Aorta (tissue), 5 donors: Measurements from ENCODE around the gene FAM186B. TPM values are rescaled to one million over a fixed set of nuclear protein-coding genes. Genes with fewer than 3 reads are reported as not detected.
A peak's percentile ranks its signal among the peaks of the same experiment; 100 is the strongest.

ENCODE experiments used
- ATAC-seq: fragments of 200-7000 bp; cut with Tn5 transposase; one replicate; pipeline ENCODE4 v1.9.1; 2022; ENCODE audit warnings: moderate library complexity; ENCODE audit not compliant: low FRiP score
- DNase-seq, 2 donors: peaks; one replicate each; pipeline ENCODE4 v3.0.0-alpha.2; 2020
- H3K27ac ChIP-seq, 2 donors: one replicate each; pipeline ENCODE4 v1.5.1; 2013; ENCODE audit warnings: low read length in 2 of 2, mild to moderate bottlenecking in 2 of 2, moderate library complexity in 2 of 2, control low read depth in 1 of 2, inconsistent platforms in 1 of 2, low read depth in 1 of 2
- H3K27me3 ChIP-seq, 2 donors: one replicate each; pipeline ENCODE4 v1.6.1; 2013; ENCODE audit warnings: control low read depth in 1 of 2, low read length in 1 of 2, mild to moderate bottlenecking in 1 of 2, moderate library complexity in 1 of 2; ENCODE audit not compliant: insufficient read depth in 2 of 2, control insufficient read depth in 1 of 2
- H3K36me3 ChIP-seq, 2 donors: one replicate each; pipeline ENCODE4 v1.6.1; 2013; ENCODE audit warnings: control low read depth in 1 of 2, low read length in 1 of 2, mild to moderate bottlenecking in 1 of 2; ENCODE audit not compliant: insufficient read depth in 2 of 2, control insufficient read depth in 1 of 2
- H3K4me1 ChIP-seq, 2 donors: one replicate each; pipeline ENCODE4 v1.6.1; 2013; ENCODE audit warnings: low read length in 2 of 2, control low read depth in 1 of 2, mild to moderate bottlenecking in 1 of 2, moderate library complexity in 1 of 2; ENCODE audit not compliant: insufficient read depth in 2 of 2, control insufficient read depth in 1 of 2
- H3K4me3 ChIP-seq, 2 donors: one replicate each; pipeline ENCODE4 v1.5.1; 2013; ENCODE audit warnings: low read length in 2 of 2, control low read depth in 1 of 2, mild to moderate bottlenecking in 1 of 2
- H3K9me3 ChIP-seq: one replicate; pipeline ENCODE4 v1.6.1; 2013; ENCODE audit warnings: mild to moderate bottlenecking, low read length; ENCODE audit not compliant: control insufficient read depth
- WGBS, 2 donors: extraction: QIAGEN DNeasy Blood & Tissue Kit; methylation state at CpG; one replicate each; pipeline ENCODE4 v1.1.7; 2013; 5-methylcytosine and 5-hydroxymethylcytosine counted together
- intact Hi-C, 2 donors: fragments of 100-400 bp; cut with DNase I; formaldehyde crosslinking; loops; one replicate each; pipeline versions ENCODE4 v1.14.2 to v1.15.0; 2022
- polyA plus RNA-seq, 2 donors: library from polyadenylated mRNA; stranded (reverse); fragments of 200-250 nt; gene quantifications; one replicate each; pipeline ENCODE4 v1.2.3, GENCODE V29; 2013
- total RNA-seq, 2 donors: library from RNA; stranded (reverse); fragmentation: NEBNext Ultra II Directional; extraction: Animal tissue kit (Norgen Biotek cat#: 25700); gene quantifications; one replicate each; pipeline ENCODE4 v1.2.1, GENCODE V29; 2021
- donor health status: healthy with polysubstance abuse.
- donor health status: Bipolar disorder and iron deficiency.
- donor health status: DM: no; HTN: no; CAD: no.
- donor health status: DM: no; HTN: no; CAD: no.
- donor health status: DM: yes; HTN: yes; CAD: no.

FAM186B gene
- total and polyA plus RNA-seq, 4 donors: 0.23 to 0.30 (median 0.26) TPM; not detected in 1

- Histone ChIP-seq H3K27ac (no peak overlapping the region), H3K36me3 (no peaks in the 10 kb centered on the region), H3K9me3 (no peaks in the 10 kb centered on the region), H3K27me3 (no peaks in the 10 kb centered on the region), H3K4me3 (no peak overlapping the region), H3K4me1 (no peaks in the 10 kb centered on the region)
- ATAC-seq (no peak), DNase-seq (peak in 1 of 2 donors; percentile 61)
- intact Hi-C loops: no loop called here
- 89 to 91% methylated on average over 7 of the region's 7 CpGs for WGBS, 2 donors
These were observed 58.2 kb downstream of the FAM186B start for GRCh38 chr12:49547090-49547690.

- WGBS, 2 donors: 74 to 79% methylated on average over 3 of the region's 3 CpGs
These were observed 59.0 kb downstream of the FAM186B start for GRCh38 chr12:49546481-49546880.

GRCh38 chr12:49545815-49546214 is 59.6 kb downstream of the FAM186B start:
- ATAC-seq: no peak
- DNase-seq: peak in 1 of 2 donors; percentile 31
- intact Hi-C loops: no loop called here
- H3K4me1 ChIP-seq: no peaks in the 10 kb centered on the region
- H3K4me3 ChIP-seq: no peak overlapping the region
- no peaks in the 10 kb centered on the region for H3K9me3 ChIP-seq
- no peaks in the 10 kb centered on the region for H3K27me3 ChIP-seq
- no peaks in the 10 kb centered on the region for H3K36me3 ChIP-seq
- 86 to 91% methylated on average over 4 of the region's 4 CpGs for WGBS, 2 donors
- no peak overlapping the region for H3K27ac ChIP-seq

More at GRCh38 chr12:49546481-49546880, 59.0 kb downstream of the FAM186B start:
- intact Hi-C loops: no loop called here
- DNase-seq (no peak), ATAC-seq (no peak)
- H3K4me3 ChIP-seq: no peak overlapping the region
- H3K4me1 ChIP-seq: no peaks in the 10 kb centered on the region
- H3K36me3 ChIP-seq: no peaks in the 10 kb centered on the region
- H3K27ac ChIP-seq: no peak overlapping the region
- H3K9me3 ChIP-seq: no peaks in the 10 kb centered on the region
- H3K27me3 ChIP-seq: no peaks in the 10 kb centered on the region

GRCh38 chr12:49543914-49544815 is 61.3 kb downstream of the FAM186B start:
- H3K4me3 ChIP-seq: no peak overlapping the region
- no peaks in the 10 kb centered on the region for H3K4me1 ChIP-seq
- H3K36me3 ChIP-seq: no peaks in the 10 kb centered on the region
- H3K9me3 ChIP-seq: no peaks in the 10 kb centered on the region
- H3K27me3 ChIP-seq: no peaks in the 10 kb centered on the region
- ATAC-seq (no peak), DNase-seq (peak in 1 of 2 donors; percentile 62)
- WGBS, 2 donors: 38 to 43% methylated on average over 39 of the region's 39 CpGs
- intact Hi-C loops: no loop called here
- H3K27ac ChIP-seq: no peak overlapping the region

- Histone ChIP-seq H3K9me3 (no peaks in the 10 kb centered on the region), H3K27ac (no peak overlapping the region), H3K27me3 (no peaks in the 10 kb centered on the region), H3K4me1 (peaks cover 0 to 2% of the 10 kb centered on the region in 2 donors), H3K36me3 (no peaks in the 10 kb centered on the region), H3K4me3 (no peak overlapping the region)
- intact Hi-C loops: no loop called here
- 78 to 81% methylated on average over 20 of the region's 20 CpGs for WGBS, 2 donors
- DNase-seq (peak in 1 of 2 donors; percentile 72), ATAC-seq (no peak)
These were observed 62.1 kb downstream of the FAM186B start for GRCh38 chr12:49543221-49543913.

- peaks cover 0 to 2% of the 10 kb centered on the region in 2 donors for H3K4me1 ChIP-seq
- no peaks in the 10 kb centered on the region for H3K27me3 ChIP-seq
- ATAC-seq: no peak
- no peaks in the 10 kb centered on the region for H3K36me3 ChIP-seq
- no peaks in the 10 kb centered on the region for H3K9me3 ChIP-seq
- WGBS, 2 donors: 96 to 97% methylated on average over 15 of the region's 15 CpGs
- DNase-seq: peak in 1 of 2 donors; percentile 45
- no peak overlapping the region for H3K4me3 ChIP-seq
- H3K27ac ChIP-seq: no peak overlapping the region
- intact Hi-C loops: no loop called here
These were observed 62.8 kb downstream of the FAM186B start for GRCh38 chr12:49542592-49543160.

- 80 to 87% methylated on average over 7 of the region's 7 CpGs for WGBS, 2 donors
- no peaks in the 10 kb centered on the region for H3K27me3 ChIP-seq
- no peak overlapping the region for H3K4me3 ChIP-seq
- intact Hi-C loops: no loop called here
- peak in 1 of 2 donors; percentile 34 for DNase-seq
- H3K36me3 ChIP-seq: no peaks in the 10 kb centered on the region
- H3K27ac ChIP-seq: no peak overlapping the region
- no peak for ATAC-seq
- peaks cover 0 to 2% of the 10 kb centered on the region in 2 donors for H3K4me1 ChIP-seq
- no peaks in the 10 kb centered on the region for H3K9me3 ChIP-seq
These were observed 63.4 kb downstream of the FAM186B start for GRCh38 chr12:49541911-49542505.
